HG02798 (cell line): Measurements from ENCODE around the gene FBLIM1.

Experiments used
- ATAC-seq: cut with Tn5 transposase; IDR thresholded peaks from one replicate; pipeline ENCODE4 v1.9.1; 2021; ENCODE audit warnings: mild to moderate bottlenecking; ENCODE audit not compliant: unreplicated experiment, poor library complexity

Gene FBLIM1

DNA sequence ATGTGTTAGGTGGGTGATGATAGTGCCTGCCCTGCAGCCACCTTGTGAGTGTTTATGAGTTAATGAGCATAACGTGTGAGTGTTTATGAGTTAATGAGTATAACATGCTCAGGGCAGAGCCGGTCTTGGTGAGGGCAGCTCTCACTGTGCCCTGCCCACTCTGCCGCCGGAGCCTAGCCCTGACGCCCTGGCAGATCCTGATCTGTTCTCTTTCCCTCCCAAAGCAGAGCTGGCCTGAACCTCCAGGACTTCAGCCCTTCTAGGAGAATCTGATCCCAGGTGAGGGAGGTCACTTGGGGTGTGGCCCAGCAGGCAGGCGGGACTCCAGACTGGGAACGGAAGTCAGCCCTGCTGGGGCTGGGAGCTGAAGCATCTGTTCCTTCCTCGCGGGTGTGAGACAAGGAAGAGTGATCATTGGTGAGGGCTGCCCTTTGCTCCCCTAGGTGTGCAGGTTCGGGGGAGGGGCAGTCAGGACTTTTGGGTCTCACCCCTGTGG, 5.7 kb downstream of the FBLIM1 start:
- no peak for ATAC-seq

DNA sequence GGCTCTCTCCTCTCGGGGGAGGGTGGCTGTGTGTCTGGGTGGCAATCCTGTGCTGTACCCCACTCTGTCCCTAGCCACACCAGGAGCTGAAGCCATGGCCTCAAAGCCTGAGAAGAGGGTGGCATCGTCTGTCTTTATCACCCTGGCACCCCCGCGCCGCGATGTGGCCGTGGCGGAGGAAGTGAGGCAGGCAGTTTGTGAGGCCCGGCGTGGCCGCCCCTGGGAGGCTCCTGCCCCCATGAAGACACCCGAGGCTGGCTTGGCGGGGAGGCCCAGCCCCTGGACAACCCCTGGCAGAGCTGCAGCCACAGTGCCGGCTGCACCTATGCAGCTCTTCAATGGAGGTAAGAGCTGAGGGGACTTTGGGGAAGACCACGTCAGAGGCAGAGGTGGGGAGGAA, 6.3 kb downstream of the FBLIM1 start:
- ATAC-seq: no peak

DNA sequence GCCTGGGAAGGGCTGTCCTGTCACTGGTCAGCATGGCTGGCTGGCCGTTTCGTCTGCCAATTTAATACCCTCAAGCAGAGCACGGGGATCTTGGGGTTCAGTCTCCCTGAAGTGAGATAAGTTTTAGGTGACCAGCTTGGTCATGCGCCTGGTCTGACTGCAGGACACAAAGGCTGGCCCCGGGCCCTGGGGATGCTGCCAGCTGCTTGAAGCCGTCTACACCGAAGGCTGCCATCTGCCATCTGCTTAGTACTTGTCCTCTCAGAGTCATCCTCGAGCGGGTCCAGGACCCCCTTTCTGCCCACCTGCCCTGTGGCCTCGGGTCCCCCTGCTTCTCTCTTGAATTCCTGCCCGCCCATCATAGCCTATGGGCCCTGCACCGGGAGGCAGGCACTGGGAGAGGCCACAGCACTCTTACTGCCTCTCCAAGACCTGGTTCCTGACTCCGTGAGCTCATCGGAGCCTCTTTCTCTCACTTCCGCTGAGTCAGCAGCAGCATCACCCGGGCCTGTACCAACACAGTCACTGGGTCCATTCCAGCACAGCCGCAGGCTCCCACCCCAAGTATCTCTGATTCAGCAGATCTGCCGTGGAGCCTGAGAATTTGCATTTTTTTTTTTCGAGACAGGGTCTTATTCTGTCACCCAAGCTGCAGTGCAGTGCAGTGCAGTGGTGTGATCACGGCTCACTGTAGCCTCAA, 7.0 kb downstream of the FBLIM1 start:
- no peak for ATAC-seq

DNA sequence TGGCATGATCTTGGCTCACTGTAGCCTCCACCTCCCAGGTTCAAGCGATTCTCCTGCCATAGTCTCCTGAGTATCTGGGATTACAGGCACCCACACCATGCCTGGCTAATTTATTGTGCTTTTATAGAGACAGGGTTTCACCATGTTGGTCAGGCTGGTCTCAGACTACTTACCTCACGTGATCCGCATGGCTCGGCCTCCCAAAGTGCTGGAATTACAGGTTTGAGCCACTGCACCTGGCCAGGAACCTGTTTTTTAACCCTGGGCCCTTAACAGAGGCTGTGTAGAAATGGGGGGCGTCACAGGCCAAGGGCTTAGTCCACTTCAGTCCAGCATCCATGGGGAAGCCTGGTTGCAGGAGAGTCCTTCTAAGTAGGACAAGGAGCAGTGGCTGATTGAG, 9.3 kb downstream of the FBLIM1 start:
- no peak for ATAC-seq

DNA sequence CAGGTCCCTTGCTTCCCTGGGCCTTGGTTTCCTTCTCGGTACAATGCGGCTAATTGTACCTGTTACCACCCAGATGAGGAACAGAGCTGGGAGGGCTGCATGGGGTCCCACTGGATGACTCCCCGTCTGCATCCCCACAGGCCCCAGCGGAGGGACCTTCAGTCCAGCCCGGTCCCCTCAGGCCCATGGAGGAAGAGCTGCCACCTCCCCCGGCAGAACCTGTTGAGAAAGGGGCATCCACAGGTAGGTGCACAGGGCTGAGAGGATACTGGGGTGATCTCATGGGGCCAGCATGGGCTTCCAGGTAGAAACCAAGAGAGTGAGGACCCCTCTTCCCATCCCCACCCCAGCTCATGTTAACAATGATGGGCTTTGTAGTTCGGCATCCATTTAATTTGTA, 9.8 kb downstream of the FBLIM1 start:
- ATAC-seq: no peak

DNA sequence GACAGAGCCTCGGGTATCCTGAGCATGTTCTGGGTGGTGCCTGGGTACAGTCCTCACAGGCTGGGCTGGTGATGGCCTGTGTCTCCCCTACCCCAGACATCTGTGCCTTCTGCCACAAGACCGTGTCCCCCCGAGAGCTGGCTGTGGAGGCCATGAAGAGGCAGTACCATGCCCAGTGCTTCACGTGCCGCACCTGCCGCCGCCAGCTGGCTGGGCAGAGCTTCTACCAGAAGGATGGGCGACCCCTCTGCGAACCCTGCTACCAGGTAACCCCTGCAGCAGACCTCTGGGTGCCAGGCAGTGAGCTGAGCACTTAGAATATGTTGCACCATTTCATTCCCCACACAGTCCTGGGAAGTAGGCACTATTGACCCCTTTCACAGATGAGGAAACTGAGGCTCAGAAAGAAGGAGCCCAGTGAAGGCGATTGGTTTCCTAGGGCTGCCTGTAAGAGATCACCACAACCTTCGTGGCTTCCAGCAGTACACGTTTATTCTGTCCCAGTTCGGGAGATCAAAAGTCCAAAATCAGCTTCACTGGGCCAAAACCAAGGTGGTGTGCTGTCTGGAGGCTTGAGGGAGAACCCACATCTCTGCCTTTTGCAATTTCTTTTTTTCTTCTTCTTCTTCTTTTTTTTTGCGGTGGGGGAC, 11.8 kb downstream of the FBLIM1 start:
- no peak for ATAC-seq

DNA sequence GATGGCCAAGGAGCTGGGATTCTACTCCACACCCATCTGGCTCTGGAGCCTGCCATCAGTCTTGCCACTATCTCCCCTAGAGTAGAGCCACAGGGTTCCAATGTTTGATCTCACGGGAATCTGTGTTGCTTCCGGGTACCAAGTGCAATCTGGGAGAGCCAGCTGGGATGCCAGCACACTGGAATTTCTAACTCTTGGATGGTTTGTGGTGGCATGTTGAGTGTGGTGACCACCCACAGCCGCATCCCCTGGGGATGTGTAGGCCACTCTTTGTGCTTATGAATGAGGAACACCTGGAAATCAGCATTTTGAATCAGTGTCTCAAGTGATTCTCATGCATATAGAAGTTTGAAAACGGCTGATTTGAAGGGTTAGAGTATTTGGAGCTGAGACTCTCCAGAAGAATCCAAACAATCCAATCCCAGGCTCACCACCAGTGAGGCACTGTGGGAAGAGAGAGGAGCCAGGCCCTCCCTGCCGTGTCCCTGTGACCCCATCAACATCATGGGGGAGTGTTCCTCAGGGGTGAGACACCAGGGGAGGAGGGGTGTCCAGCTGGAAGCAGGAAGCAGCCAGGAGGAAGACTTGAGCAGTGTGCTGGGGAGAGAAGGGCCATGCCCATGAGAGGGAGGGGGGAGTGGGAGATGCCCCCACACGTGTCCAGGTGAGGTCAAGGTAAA, 13.4 kb downstream of the FBLIM1 start:
- no peak for ATAC-seq

DNA sequence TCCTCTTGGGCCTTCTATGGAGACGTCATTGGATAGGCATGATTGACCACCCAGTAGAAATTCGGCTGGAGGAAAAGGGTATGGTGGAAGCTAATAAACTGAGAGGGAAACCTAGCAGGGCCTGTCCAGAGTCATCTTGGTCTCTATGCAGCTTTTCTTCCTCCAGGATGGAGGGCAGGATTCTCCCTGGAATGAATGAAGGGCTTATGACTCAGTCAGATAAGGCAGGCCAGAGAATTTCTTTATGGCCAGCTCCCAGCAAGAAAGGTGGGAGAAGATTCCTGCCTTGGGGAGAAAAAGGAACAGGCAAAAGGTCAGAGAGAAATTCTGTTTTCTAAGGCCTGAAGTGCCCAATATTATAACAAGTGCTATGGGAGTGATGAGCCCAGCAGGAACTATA, 17.1 kb downstream of the FBLIM1 start:
- ATAC-seq: no peak

DNA sequence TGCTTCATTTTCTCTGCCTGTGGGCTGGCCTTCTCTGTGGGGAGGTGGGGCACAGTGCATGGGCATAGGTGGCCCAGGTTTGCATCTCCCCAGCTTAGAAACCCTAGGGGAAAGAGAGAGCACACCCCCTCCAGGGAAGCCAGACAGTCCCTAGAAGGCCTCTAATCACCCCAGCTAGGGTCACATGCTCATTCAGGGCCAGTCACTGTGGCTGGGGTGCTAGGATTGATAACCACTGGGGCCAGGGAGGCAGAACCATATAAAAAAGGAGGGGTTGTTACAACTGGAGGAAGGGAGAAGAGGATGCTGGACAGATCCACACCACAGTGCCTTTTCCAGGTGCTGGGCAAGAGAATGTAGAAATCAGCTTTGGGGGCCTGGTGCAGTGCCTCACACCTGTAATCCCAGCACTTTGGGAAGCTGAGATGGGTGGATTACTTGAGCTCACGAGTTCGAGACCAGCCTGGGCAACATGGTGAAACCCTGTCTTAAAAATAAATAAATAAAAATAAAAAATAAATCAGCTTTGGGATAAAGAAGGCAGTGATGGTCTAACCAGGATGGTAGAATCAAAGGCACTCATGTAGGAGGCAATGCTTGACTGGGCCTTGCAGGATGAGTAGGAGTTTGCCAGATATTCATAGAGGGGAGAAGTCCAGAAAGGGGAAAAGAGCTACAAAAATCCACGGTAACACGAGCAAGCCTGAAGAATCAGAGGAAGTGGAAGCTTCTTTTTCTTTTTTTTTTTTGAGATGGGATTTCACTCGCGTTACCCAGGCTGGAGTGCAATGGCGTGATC, 19.5 kb downstream of the FBLIM1 start:
- no peak for ATAC-seq

DNA sequence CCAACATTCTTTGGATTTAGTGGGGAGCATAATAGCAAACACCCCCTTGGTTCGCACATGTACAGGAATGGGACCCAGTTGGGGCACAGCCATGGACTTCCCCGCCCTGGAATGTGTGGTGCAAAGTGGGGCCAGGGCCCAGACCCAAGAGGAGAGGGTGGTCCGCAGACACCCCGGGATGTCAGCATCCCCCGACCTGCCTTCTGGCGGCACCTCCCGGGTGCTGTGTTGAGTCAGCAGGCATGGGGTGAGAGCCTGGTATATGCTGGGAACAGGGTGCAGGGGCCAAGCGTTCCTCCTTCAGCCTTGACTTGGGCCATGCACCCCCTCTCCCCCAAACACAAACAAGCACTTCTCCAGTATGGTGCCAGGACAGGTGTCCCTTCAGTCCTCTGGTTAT, 27.1 kb downstream of the FBLIM1 start:
- no peak for ATAC-seq

DNA sequence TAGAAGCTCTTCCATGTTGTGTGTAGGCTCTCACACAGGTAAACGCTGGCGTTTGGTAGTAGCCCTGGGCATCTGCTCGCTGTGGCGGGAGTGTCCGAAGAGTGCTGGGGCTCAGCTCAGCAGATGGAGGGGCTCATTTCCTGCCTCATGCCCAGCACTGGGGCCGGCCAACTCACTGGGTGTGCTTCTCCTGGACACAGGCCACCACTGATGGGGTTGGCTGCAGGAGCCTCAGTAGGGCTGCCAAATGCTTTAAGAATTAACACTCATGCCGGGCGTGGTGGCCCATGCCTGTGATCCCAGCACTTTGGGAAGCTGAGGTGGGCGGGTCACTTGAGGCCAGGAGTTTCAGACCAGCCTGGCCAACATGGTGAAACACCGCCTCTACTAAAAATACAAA, 28.0 kb downstream of the FBLIM1 start:
- no peak for ATAC-seq

DNA sequence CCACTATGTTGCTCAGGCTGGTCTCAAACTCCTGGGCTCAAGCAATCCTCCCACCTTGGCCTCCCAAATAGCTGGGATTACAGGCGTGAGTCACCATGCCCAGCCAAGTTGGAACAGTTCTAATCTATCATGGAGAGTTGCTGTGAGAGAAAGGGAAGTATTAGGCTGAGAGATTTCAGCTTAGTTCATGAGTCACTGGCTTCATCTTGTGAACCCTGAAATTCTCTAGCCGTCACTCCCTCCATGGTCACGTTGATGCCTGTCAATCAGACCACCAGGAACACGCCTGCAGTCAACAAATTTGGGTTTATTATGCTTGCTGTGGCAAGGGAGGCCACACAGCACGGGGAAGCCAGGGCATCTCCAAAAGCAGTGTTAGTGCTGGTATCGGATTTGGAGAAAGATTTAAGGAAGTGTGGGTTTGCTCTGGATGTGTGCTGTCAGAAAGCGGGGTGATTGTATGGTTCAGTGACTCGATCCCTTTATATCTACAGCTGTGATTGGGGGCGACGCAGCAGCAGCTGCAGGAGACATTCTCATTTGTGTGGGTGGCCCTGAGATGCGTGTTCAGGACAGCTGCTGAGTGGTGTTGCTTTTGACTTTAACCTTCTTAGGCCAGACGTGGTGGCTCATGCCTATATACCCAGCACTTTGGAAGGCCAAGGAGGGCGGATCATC, 30.2 kb downstream of the FBLIM1 start:
- no peak for ATAC-seq

DNA sequence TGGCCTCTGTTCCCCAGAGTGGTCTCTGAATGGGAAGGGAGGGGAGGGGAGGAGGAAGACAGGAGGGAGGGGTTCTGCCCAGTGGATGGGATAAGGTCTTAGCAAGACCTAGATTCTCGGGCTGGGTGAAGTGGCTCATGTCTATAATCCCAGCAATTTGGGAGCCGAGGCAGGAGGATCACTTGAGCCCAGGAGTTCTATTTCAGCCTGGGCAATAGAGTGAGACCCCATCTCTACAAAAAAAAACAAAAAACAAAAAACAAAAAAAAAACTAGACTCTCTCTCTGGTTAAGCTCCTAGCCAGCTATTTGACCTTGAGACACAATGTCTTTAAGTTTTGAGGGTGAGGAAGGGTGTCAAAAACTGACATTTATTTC, 37.5 kb downstream of the FBLIM1 start:
- ATAC-seq: no peak

DNA sequence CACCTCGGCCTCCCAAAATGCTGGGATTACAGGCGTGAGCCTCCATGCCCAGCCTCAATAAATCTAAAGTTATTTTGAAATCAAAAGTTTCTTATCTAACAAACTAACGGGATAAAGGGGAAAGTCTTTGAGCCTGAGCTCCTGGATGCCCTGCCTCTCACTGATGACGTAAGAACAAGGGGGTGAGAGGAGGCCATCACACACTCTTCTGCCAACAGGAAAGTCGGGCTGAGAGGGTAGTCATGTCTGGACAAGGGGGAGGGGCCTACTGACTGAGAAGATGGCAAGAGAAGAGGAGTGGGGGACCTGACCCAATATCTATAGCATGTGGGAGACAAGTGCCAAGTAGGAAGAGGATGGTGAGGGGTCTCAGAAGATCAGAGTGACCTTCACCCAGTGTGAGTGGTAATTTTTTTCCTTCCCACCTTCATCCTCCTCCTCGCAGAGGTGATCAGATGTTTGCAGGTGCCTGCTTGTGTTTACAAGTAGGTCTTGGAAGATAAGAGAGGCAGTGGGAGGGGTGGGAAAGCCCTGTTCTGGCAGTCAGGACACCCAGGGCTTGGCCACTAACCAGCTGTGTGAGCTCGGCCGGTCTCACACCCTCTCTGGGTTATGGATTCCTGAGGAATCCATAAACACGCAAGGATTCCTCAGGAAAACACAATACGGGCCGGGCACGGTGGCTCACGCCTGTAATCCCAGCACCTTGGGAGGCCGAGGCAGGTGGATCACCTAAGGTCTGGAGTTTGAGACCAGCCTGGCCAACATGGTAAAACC, 39.2 kb downstream of the FBLIM1 start:
- ATAC-seq: no peak

DNA sequence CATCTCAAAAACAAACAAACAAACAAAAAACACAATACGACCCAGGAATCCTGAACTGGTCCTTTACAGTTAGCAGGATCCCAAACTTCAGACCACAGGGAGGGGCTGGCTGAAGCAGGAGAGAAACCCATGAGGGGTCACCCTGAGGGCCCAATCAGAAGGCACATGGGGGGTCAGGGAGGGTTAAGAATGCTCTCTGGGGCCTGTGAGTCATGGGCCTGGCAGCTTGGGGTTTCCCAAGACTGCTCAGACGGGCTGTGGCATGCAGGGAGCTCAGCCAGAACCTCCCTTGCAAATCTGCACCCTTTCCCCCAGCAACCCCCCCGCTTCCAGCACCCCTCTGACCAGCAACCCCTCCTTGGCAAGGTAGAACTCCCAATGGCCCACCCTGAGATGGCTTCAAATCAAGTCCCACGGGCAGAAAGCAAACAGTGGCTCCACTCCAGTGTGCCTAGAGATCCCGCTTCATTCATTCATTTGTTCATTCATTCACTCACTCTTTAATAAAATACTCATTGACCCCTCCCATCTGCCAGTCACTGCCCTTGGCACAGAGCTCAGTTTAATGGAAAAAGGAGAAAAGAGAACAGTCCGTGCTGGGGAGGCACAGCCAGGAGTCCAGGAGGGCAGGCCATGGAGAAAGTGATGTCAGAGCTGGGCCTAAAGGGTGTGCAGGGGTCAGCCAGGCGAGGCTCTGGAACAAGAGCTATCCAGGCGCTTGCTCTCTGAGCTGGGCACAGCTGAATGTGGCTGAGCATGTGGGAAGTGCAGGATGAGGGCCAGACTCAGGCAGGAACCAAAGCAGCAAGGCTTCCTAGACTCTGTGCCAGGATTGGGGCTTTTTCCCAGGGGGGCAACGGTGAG, 40.6 kb downstream of the FBLIM1 start:
- no peak for ATAC-seq

DNA sequence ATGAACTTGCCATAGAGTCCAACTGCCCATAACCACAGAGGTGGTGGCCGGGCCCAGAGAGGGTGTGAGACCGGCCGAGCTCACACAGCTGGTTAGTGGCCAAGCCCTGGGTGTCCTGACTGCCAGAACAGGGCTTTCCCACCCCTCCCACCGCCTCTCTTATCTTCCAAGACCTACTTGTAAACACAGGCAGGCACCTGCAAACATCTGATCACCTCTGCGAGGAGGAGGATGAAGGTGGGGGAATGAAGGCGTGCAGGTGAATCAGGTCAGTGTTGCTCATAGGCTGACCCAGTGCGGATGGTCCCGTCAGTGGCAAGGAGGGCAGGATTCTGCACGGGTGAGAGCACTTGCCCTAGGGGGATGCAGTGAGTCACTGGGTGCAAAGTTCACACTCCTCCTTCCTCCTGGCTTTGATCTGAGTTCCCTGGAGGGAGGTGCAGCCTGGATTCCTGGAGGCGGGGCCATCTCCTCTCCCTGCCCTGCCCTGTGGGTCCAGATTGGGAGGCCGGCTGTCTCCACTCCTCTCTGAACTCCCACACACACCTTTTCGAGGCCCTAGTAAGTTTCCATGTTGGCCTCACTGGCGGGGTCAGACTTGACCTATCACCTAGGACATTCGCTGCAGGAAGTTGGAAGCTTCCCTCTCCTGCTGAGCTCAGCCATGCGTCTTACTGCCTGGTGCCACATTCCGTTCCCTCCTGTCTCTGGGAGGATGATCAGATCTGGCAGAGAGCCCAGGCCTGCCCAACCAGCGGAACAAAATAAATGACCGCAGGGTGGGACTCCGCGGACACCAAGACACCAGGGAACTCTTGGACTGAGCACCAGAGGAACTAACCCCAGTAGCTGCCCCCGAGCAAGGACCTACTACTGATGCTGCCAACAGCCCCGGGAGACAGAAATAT, 41.6 kb downstream of the FBLIM1 start:
- ATAC-seq: no peak

DNA sequence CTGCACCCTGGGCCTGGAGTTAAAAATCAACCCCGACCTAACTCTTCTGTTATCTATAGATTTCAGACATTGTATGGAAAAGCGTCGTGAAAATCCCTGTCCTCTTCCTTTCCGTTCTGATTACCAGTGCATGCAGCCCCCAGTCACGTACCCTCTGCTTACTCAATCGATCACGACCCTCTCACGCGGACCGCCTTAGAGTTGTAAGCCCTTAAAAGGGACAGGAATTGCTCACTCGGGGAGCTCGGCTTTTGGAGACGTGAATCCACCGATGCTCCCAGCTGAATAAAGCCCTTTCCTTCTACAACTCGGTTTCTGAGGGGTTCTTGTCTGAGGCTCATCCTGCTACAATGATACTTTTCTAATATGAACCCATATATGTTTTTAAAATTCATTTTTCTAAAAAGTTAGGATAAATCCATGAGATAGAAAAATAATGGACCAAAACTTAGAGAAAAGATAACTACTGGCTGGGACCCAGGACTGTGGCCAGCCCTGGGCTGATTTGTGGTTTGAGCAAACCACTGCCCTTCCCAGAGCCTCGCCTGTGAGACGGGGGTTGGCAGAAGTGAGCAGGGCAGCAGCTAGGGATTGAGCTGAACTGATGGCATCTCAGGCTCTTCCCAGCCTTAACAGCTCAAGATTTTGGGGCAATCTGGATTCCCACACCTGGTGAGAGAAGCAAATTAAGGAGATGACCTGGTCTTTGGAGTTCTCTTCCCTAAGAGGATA, 43.8 kb downstream of the FBLIM1 start:
- no peak for ATAC-seq
